IMR-90 (cell line): ENCODE data around the gene DYNLT4. TPM values are rescaled to one million over a fixed set of nuclear protein-coding genes. Genes with fewer than 3 reads are reported as not detected.
"Not testable (repeated sequence)": the region's sequence is repeated elsewhere in the genome, so short reads cannot be mapped to it uniquely, and the experiment has no call there.

Experiments used
- ATAC-seq: fragments of 200-7000 bp; cut with Tn5 transposase; 2 replicates; pipeline ENCODE4 v1.9.1; 2020; ENCODE audit warnings: low read depth, mild to moderate bottlenecking, moderate library complexity
- BruUV-seq: library from RNA; stranded (reverse); fragments of 400-500 nt; replicated peaks from 2 replicates; lab custom pipeline; 2021; lab: Mats Ljungman, UMichigan
- CTCF ChIA-PET: fragments of 300-600 bp; formaldehyde crosslinking; extraction: SDS; loops from one replicate; lab custom pipeline; 2021; ENCODE audit warnings: antibody characterized with exemption; lab: Yijun Ruan, JAX
- POLR2A ChIA-PET: fragments of 300-600 bp; sonication (Branson Sonifier 250); formaldehyde crosslinking; loops from one replicate; lab custom pipeline; 2022; ENCODE audit warnings: antibody characterized with exemption; ENCODE audit not compliant: unreplicated experiment; lab: Charles Lee
- DNase-seq: peaks from one replicate; pipeline ENCODE4 v3.0.0; 2013
- H2AFZ ChIP-seq: replicated peaks from 2 replicates; pipeline ENCODE3; 2013; ENCODE audit warnings: low read length, mild to moderate bottlenecking; ENCODE audit not compliant: poor library complexity
- H2AK5ac ChIP-seq: 2 replicates; pipeline ENCODE4 v1.6.1; 2013; ENCODE audit warnings: low read depth, low read length, inconsistent platforms
- H2AK9ac ChIP-seq: replicated peaks from 2 replicates; pipeline ENCODE3; 2013; ENCODE audit warnings: mild to moderate bottlenecking, low read depth, low read length, moderate library complexity; ENCODE audit not compliant: poor library complexity
- H2BK120ac ChIP-seq: 2 replicates; pipeline ENCODE4 v1.6.1; 2013; ENCODE audit warnings: low read depth, low read length, inconsistent platforms
- H2BK15ac ChIP-seq: 3 replicates; pipeline ENCODE4 v1.6.1; 2013; ENCODE audit warnings: low read depth, low read length, inconsistent platforms
- H2BK20ac ChIP-seq: 2 replicates; pipeline ENCODE4 v1.6.1; 2013; ENCODE audit warnings: low read depth, mild to moderate bottlenecking, inconsistent platforms, low read length, moderate library complexity
- H2BK5ac ChIP-seq: 2 replicates; pipeline ENCODE4 v1.6.1; 2013; ENCODE audit warnings: mild to moderate bottlenecking, low read depth, low read length, inconsistent platforms; ENCODE audit not compliant: poor library complexity, severe bottlenecking
- H3K14ac ChIP-seq: replicated peaks from 2 replicates; pipeline ENCODE4 v1.6.1; 2013; ENCODE audit warnings: low read depth, low read length, inconsistent platforms
- H3K18ac ChIP-seq: 2 replicates; pipeline ENCODE4 v1.6.1; 2013; ENCODE audit warnings: low read depth, low read length, control low read depth
- H3K23ac ChIP-seq: 2 replicates; pipeline ENCODE4 v1.6.1; 2013; ENCODE audit warnings: low read depth, low read length, inconsistent platforms
- H3K27ac ChIP-seq: 2 replicates; pipeline ENCODE4 v1.5.1; 2013; ENCODE audit warnings: mild to moderate bottlenecking, control low read depth, low read length; ENCODE audit not compliant: insufficient read depth
- H3K27me3 ChIP-seq: 2 replicates; pipeline ENCODE4 v1.6.1; 2013; ENCODE audit warnings: low read length; ENCODE audit not compliant: control insufficient read depth, insufficient read depth
- H3K36me3 ChIP-seq: 2 replicates; pipeline ENCODE4 v1.6.1; 2013; ENCODE audit warnings: low read length, mixed read lengths; ENCODE audit not compliant: control insufficient read depth, insufficient read depth
- H3K4ac ChIP-seq: 2 replicates; pipeline ENCODE4 v1.6.1; 2013; ENCODE audit warnings: low read depth, low read length, inconsistent platforms
- H3K4me1 ChIP-seq: 2 replicates; pipeline ENCODE4 v1.6.1; 2013; ENCODE audit warnings: low read length, mixed read lengths; ENCODE audit not compliant: control insufficient read depth, insufficient read depth
- H3K4me2 ChIP-seq: 2 replicates; pipeline ENCODE4 v1.6.1; 2013; ENCODE audit warnings: low read depth, mild to moderate bottlenecking, control low read depth, low read length, moderate library complexity
- H3K4me3 ChIP-seq: 2 replicates; pipeline ENCODE4 v1.5.1; 2013; ENCODE audit warnings: low read depth, mild to moderate bottlenecking, control low read depth, low read length, moderate library complexity; ENCODE audit not compliant: insufficient read depth
- H3K56ac ChIP-seq: 2 replicates; pipeline ENCODE4 v1.6.1; 2013; ENCODE audit warnings: low read length, inconsistent platforms; ENCODE audit not compliant: insufficient read depth; ENCODE audit errors: extremely low read depth
- H3K79me1 ChIP-seq, 2 experiments: 2 replicates each; pipeline ENCODE4 v1.6.1; 2013; ENCODE audit warnings: low read length in 2 of 2, inconsistent platforms in 1 of 2, low read depth in 1 of 2
- H3K9ac ChIP-seq: 2 replicates; pipeline ENCODE4 v1.6.1; 2013; ENCODE audit warnings: low read depth, low read length, control low read depth
- H3K9me1 ChIP-seq: 2 replicates; pipeline ENCODE4 v1.6.1; 2013; ENCODE audit warnings: low read length, inconsistent platforms; ENCODE audit not compliant: insufficient read depth
- H3K9me3 ChIP-seq: 2 replicates; pipeline ENCODE4 v1.6.1; 2013; ENCODE audit warnings: low read length; ENCODE audit not compliant: control insufficient read depth, insufficient read depth
- H4K20me1 ChIP-seq: 2 replicates; pipeline ENCODE4 v1.6.1; 2013; ENCODE audit warnings: low read length, inconsistent platforms; ENCODE audit not compliant: insufficient read depth
- H4K5ac ChIP-seq: 2 replicates; pipeline ENCODE4 v1.6.1; 2013; ENCODE audit warnings: mild to moderate bottlenecking, low read depth, low read length, control low read depth
- H4K8ac ChIP-seq, 2 experiments: 2 replicates each; pipeline ENCODE4 v1.6.1; 2013; ENCODE audit warnings: low read depth in 2 of 2, low read length in 2 of 2, control low read depth in 1 of 2, inconsistent platforms in 1 of 2
- H4K91ac ChIP-seq: 2 replicates; pipeline ENCODE4 v1.6.1; 2013; ENCODE audit warnings: low read depth, low read length, inconsistent platforms; ENCODE audit not compliant: insufficient read depth
- ELK1 ChIP-seq: fragments of 150-350 bp; IDR thresholded peaks from 2 replicates; pipeline ENCODE4 v1.6.1; 2016; ENCODE audit warnings: low read depth, mild to moderate bottlenecking, low read length, moderate library complexity, borderline replicate concordance
- MAFK ChIP-seq: IDR thresholded peaks from 2 replicates; pipeline ENCODE4 v1.6.1; 2012; ENCODE audit warnings: low read depth, low read length, improper control_type of control experiment
- POLR2A ChIP-seq: IDR thresholded peaks from 2 replicates; pipeline ENCODE4 v1.6.1; 2012; ENCODE audit warnings: mild to moderate bottlenecking, low read depth, low read length
- RAD21 ChIP-seq: IDR thresholded peaks from 2 replicates; pipeline ENCODE4 v1.6.1; 2012; ENCODE audit warnings: low read length, improper control_type of control experiment
- RCOR1 ChIP-seq: IDR thresholded peaks from 2 replicates; pipeline ENCODE4 v1.6.1; 2012; ENCODE audit warnings: mild to moderate bottlenecking, low read length, improper control_type of control experiment; ENCODE audit not compliant: insufficient replicate concordance
- WGBS, 2 experiments: methylation state at CpG; one replicate each; pipeline versions ENCODE4 v1.1.5 to v1.1.7; 2013; ENCODE audit warnings: missing lambda C conversion rate in 2 of 2; ENCODE audit not compliant: insufficient read length in 1 of 2; ENCODE audit errors: extremely low coverage in 2 of 2; 5-methylcytosine and 5-hydroxymethylcytosine counted together
- dilution Hi-C: fragments of 300-500 bp; cut with HindIII; formaldehyde crosslinking; loops from one replicate; pipeline ENCODE4 v1.14.3; 2018; ENCODE audit warnings: low sequenced_read_pairs; ENCODE audit not compliant: unreplicated experiment
- in situ Hi-C: fragments of 300-500 bp; cut with MboI; formaldehyde crosslinking; loops from 3 replicates; pipeline ENCODE4 v1.14.3; 2019; ENCODE audit warnings: low sequenced_read_pairs, inconsistent platforms, mixed read lengths
- intact Hi-C: fragments of 100-400 bp; cut with micrococcal nuclease; formaldehyde crosslinking; loops from 2 replicates; pipeline ENCODE4 v1.10.0; 2022
- polyA plus RNA-seq, 3 experiments: library from polyadenylated mRNA; depleted of rRNA; stranded (reverse); fragments of >200 nt; gene quantifications; 2 replicates each; pipeline ENCODE4 v1.2.3, GENCODE V29; 2012; ENCODE audit warnings: low replicate concordance in 1 of 3
- total RNA-seq: library from RNA; depleted of rRNA; stranded (reverse); fragments of >200 nt; gene quantifications from 2 replicates; pipeline ENCODE4 v1.2.3, GENCODE V29; 2012

The DYNLT4 gene
- total and polyA plus RNA-seq, 2 of the 4 experiments (the other 2 are of a cell fraction): not detected

- intact Hi-C loops (loop anchor here (2.0 kb wide), 1 partner anchor 20 kb away; no protein-coding TSS in a partner anchor), in situ Hi-C loops (no loop called here), dilution Hi-C loops (no loop called here)
- Histone ChIP-seq H3K4ac (peak overlapping the region; percentile 45; the same call in 1 of the 2 replicates), H2AFZ (peak overlapping the region; percentile 3), H3K4me2 (no peak overlapping the region), H2AK9ac (peak overlapping the region; percentile 87), H4K91ac (peak overlapping the region; percentile 56; the same call in 1 of the 2 replicates), H3K9ac (no peak overlapping the region), H3K4me3 (no peak overlapping the region), H2AK5ac (peak overlapping the region; percentile 74), H3K9me1 (peaks cover 6% of the 10 kb centered on the region), H3K9me3 (no peaks in the 10 kb centered on the region), H3K27me3 (no peaks in the 10 kb centered on the region), H3K79me1 (peaks cover 14 to 24% of the 10 kb centered on the region in 2 experiments; a peak in 3 of 4 replicates), H3K4me1 (peaks cover 11% of the 10 kb centered on the region), H2BK120ac (peak overlapping the region; percentile 49; the same call in 1 of the 2 replicates), H3K14ac (no peak overlapping the region), H3K56ac (no peak overlapping the region), H3K18ac (no peak overlapping the region), H4K20me1 (peaks cover 20% of the 10 kb centered on the region), H3K36me3 (peaks cover 14% of the 10 kb centered on the region), H3K27ac (no peak overlapping the region), H4K5ac (peak overlapping the region; percentile 20; the same call in 1 of the 2 replicates), H2BK5ac (peak overlapping the region; percentile 53), H2BK15ac (no peak overlapping the region), H3K23ac (peak overlapping the region; percentile 43; the same call in 1 of the 2 replicates), H2BK20ac (peak overlapping the region; percentile 9; the same call in 1 of the 2 replicates), H4K8ac (peak overlapping the region in 1 of 2 experiments; percentile 40; a peak in 2 of 4 replicates)
- POLR2A ChIA-PET: no interaction called here
- BruUV-seq: no TSS peak
- no peak for ATAC-seq
- DNase-seq: no peak
- TF ChIP-seq MAFK (0 out of 2 replicates have a peak, but pooled peaks have one; percentile 7), RAD21 (no peak), ELK1 (no peak), RCOR1 (no peak), POLR2A (no peak)
- WGBS, 2 experiments: 81% methylated on average over 6 of the region's 10 CpGs; no CpG with 5 or more reads in 1 of the 2 experiments
- CTCF ChIA-PET: interaction anchor here (1.3 to 2.2 kb wide), 3 partner anchors 8 to 12 kb away, joined by 3 to 9 read pairs (median 4); no protein-coding TSS in a partner anchor
These were observed 8.4 kb downstream of the DYNLT4 start for GRCh38 chr1:44798481-44799365.

- H3K27ac ChIP-seq, H2BK20ac ChIP-seq, H3K23ac ChIP-seq, H3K9me3 ChIP-seq, H3K9me1 ChIP-seq, H2AK9ac ChIP-seq, H3K27me3 ChIP-seq, H3K4me3 ChIP-seq, H2AFZ ChIP-seq, H4K8ac ChIP-seq, H4K91ac ChIP-seq, CTCF ChIA-PET, H4K5ac ChIP-seq, DNase-seq, H3K9ac ChIP-seq, H3K36me3 ChIP-seq, POLR2A ChIA-PET, H3K4me2 ChIP-seq, H3K56ac ChIP-seq, H2BK5ac ChIP-seq, in situ Hi-C loops, H2BK120ac ChIP-seq, dilution Hi-C loops, H3K14ac ChIP-seq, H3K4ac ChIP-seq, H2AK5ac ChIP-seq, H3K18ac ChIP-seq, H2BK15ac ChIP-seq, BruUV-seq, ATAC-seq: not testable (repeated sequence)
- peaks cover 11% of the 10 kb centered on the region for H3K4me1 ChIP-seq
- 89% methylated on average over 4 of the region's 8 CpGs; no CpG with 5 or more reads in 1 of the 2 experiments for WGBS, 2 experiments
- intact Hi-C loops: loop anchor here (2.0 kb wide), 1 partner anchor 21 kb away; no protein-coding TSS in a partner anchor
- H4K20me1 ChIP-seq: peaks cover 19% of the 10 kb centered on the region
- peaks cover 11 to 15% of the 10 kb centered on the region in 2 experiments; a peak in 3 of 4 replicates for H3K79me1 ChIP-seq
These were observed 9.3 kb downstream of the DYNLT4 start for GRCh38 chr1:44797886-44798285.
